ENCODE data around the gene BLOC1S1.

The BLOC1S1 gene

DNA sequence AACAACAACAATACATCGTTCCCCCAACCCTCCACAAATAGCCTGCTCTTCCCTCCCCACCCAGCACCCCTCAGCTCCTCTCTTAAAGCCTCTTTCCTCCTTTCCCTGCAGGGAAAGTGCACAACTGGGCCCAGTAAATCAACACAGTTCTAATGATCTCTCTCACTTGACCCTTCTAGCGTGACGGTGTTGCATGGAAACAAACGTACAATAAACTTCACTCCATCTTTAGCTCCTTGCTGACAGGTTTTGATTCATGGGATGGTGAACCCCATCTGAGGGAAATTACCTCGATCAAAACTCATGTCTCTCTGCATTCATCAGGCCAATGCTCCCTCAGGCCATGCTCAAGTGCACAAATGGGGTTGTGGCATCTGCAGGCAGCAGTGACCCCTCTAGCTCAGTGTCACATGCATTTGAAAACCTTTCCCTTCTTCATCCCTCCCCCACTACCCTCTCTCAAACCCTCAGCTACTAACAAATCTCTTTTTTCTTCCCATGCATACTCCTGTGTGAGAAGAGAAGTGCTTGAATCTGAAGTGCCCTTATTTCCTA is 50.0 kb downstream of the BLOC1S1 start:
- DNase-seq (ENCODE audit: low read depth, low spot score), result no peak
- no peak overlapping the region for H3K4me3 ChIP-seq (ENCODE audit: low read length)

DNA sequence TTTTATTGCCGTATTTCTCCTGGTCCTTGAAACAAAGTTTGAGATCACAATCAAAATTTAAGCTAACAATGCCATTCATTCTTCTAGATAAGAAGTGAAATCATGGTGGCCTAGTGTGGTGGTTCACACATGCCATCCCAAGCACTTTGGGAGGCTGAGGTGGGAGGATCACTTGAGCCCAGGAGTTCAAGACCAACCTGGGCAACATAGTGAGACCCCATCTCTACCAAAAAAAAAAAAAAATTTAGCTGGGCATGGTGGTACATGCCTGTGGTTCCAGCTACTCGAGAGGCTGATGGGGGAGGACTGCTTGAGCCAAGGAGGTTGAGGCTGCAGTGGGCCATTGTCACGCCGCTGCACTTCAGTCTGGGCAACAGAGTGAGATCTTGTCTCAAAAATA is 51.3 kb downstream of the BLOC1S1 start:
- H3K4me3 ChIP-seq (ENCODE audit: low read length), result no peak overlapping the region
- DNase-seq (ENCODE audit: low read depth, low spot score), result no peak

Measured in Jurkat, Clone E6-1 (cell line).